ENCODE data around the gene ZNF248. TPM values are rescaled to one million over a fixed set of nuclear protein-coding genes. Genes with fewer than 3 reads are reported as not detected.

Gene ZNF248
- total RNA-seq, 1 donor from 2014 or later: 0.75 TPM

- Mint-ChIP-seq H3K27ac (ENCODE audit: unreplicated experiment) (no peak overlapping the region), H3K36me3 (ENCODE audit: low read depth, unreplicated experiment) (no peaks in the 10 kb centered on the region), H3K9me3 (ENCODE audit: unreplicated experiment) (peaks cover 11% of the 10 kb centered on the region), H3K4me1 (ENCODE audit: low read depth, unreplicated experiment) (no peaks in the 10 kb centered on the region), H3K27me3 (ENCODE audit: low read depth, unreplicated experiment) (no peaks in the 10 kb centered on the region), H3K4me3 (ENCODE audit: unreplicated experiment) (peak overlapping the region; percentile 68)
- peak overlapping the region; percentile 92 for H3K9ac ChIP-seq (ENCODE audit: low read length)
- H3K36me3 ChIP-seq (ENCODE audit: insufficient read depth, low read length): no peaks in the 10 kb centered on the region
- peak overlapping the region; percentile 95 for H3K4me2 ChIP-seq (ENCODE audit: low read length)
- no peaks in the 10 kb centered on the region for H3K9me3 ChIP-seq (ENCODE audit: insufficient read depth, low read depth, low read length)
- TF ChIP-seq CTCF (IDR thresholded peaks at IDR 0.05; ENCODE audit: insufficient read depth, low read depth, low read length) (no peak), EZH2 (IDR thresholded peaks at IDR 0.05; ENCODE audit: insufficient read depth, low read length) (no peak)
- peak overlapping the region; percentile 92 for H2AFZ ChIP-seq (ENCODE audit: low read depth, low read length)
- H3K27ac ChIP-seq (ENCODE audit: low read depth, low read length): peak overlapping the region; percentile 94
- H3K4me3 ChIP-seq (ENCODE audit: insufficient read depth, low read depth, low read length): peak overlapping the region; percentile 81
- peaks cover 6% of the 10 kb centered on the region for H3K4me1 ChIP-seq (ENCODE audit: insufficient read depth, low read length)
- FAIRE-seq (no peak), DNase-seq (ENCODE audit: low read depth) (no peak)
- no peaks in the 10 kb centered on the region for H4K20me1 ChIP-seq (ENCODE audit: insufficient read depth, low read length)
- H3K79me2 ChIP-seq (ENCODE audit: insufficient read depth, low read length): peaks cover 23% of the 10 kb centered on the region
- H3K27me3 ChIP-seq (ENCODE audit: insufficient read depth, low read length): no peaks in the 10 kb centered on the region
These were observed 526 bp downstream of the ZNF248 start for GRCh38 chr10:37856881-37857286.

GRCh38 chr10:37855636-37856035, 1.8 kb downstream of the ZNF248 start:
- TF ChIP-seq CTCF (IDR thresholded peaks at IDR 0.05; ENCODE audit: insufficient read depth, low read depth, low read length): no peak
- no peak for TF ChIP-seq EZH2 (IDR thresholded peaks at IDR 0.05; ENCODE audit: insufficient read depth, low read length)
- peaks cover 26% of the 10 kb centered on the region for H3K79me2 ChIP-seq (ENCODE audit: insufficient read depth, low read length)
- Mint-ChIP-seq H3K27me3 (ENCODE audit: low read depth, unreplicated experiment) (no peaks in the 10 kb centered on the region), H3K9me3 (ENCODE audit: unreplicated experiment) (peaks cover 9% of the 10 kb centered on the region), H3K4me1 (ENCODE audit: low read depth, unreplicated experiment) (no peaks in the 10 kb centered on the region), H3K4me3 (ENCODE audit: unreplicated experiment) (no peak overlapping the region), H3K36me3 (ENCODE audit: low read depth, unreplicated experiment) (no peaks in the 10 kb centered on the region), H3K27ac (ENCODE audit: unreplicated experiment) (no peak overlapping the region)
- H2AFZ ChIP-seq (ENCODE audit: low read depth, low read length): no peak overlapping the region
- no peaks in the 10 kb centered on the region for H3K9me3 ChIP-seq (ENCODE audit: insufficient read depth, low read depth, low read length)
- peaks cover 6% of the 10 kb centered on the region for H3K4me1 ChIP-seq (ENCODE audit: insufficient read depth, low read length)
- H3K27ac ChIP-seq (ENCODE audit: low read depth, low read length): no peak overlapping the region
- H3K9ac ChIP-seq (ENCODE audit: low read length): no peak overlapping the region
- FAIRE-seq (no peak), DNase-seq (ENCODE audit: low read depth) (no peak)
- no peaks in the 10 kb centered on the region for H3K27me3 ChIP-seq (ENCODE audit: insufficient read depth, low read length)
- H3K4me3 ChIP-seq (ENCODE audit: insufficient read depth, low read depth, low read length): no peak overlapping the region
- H3K4me2 ChIP-seq (ENCODE audit: low read length): peak overlapping the region; percentile 95
- no peaks in the 10 kb centered on the region for H4K20me1 ChIP-seq (ENCODE audit: insufficient read depth, low read length)
- no peaks in the 10 kb centered on the region for H3K36me3 ChIP-seq (ENCODE audit: insufficient read depth, low read length)

GRCh38 chr10:37854626-37855025, 2.8 kb downstream of the ZNF248 start:
- no peak for FAIRE-seq
- H3K9me3 Mint-ChIP-seq (ENCODE audit: unreplicated experiment): peaks cover 9% of the 10 kb centered on the region
- Histone ChIP-seq H2AFZ (ENCODE audit: low read depth, low read length) (no peak overlapping the region), H3K9ac (ENCODE audit: low read length) (no peak overlapping the region), H3K4me1 (ENCODE audit: insufficient read depth, low read length) (peaks cover 6% of the 10 kb centered on the region), H3K27ac (ENCODE audit: low read depth, low read length) (no peak overlapping the region), H3K79me2 (ENCODE audit: insufficient read depth, low read length) (peaks cover 26% of the 10 kb centered on the region), H3K4me2 (ENCODE audit: low read length) (no peak overlapping the region), H3K27me3 (ENCODE audit: insufficient read depth, low read length) (no peaks in the 10 kb centered on the region), H3K9me3 (ENCODE audit: insufficient read depth, low read depth, low read length) (no peaks in the 10 kb centered on the region), H4K20me1 (ENCODE audit: insufficient read depth, low read length) (no peaks in the 10 kb centered on the region), H3K4me3 (ENCODE audit: insufficient read depth, low read depth, low read length) (no peak overlapping the region), H3K36me3 (ENCODE audit: insufficient read depth, low read length) (no peaks in the 10 kb centered on the region)
- no peaks in the 10 kb centered on the region for H3K27me3 Mint-ChIP-seq (ENCODE audit: low read depth, unreplicated experiment)
- no peaks in the 10 kb centered on the region for H3K4me1 Mint-ChIP-seq (ENCODE audit: low read depth, unreplicated experiment)
- no peak overlapping the region for H3K27ac Mint-ChIP-seq (ENCODE audit: unreplicated experiment)
- TF ChIP-seq CTCF (IDR thresholded peaks at IDR 0.05; ENCODE audit: insufficient read depth, low read depth, low read length): no peak
- TF ChIP-seq EZH2 (IDR thresholded peaks at IDR 0.05; ENCODE audit: insufficient read depth, low read length): no peak
- H3K4me3 Mint-ChIP-seq (ENCODE audit: unreplicated experiment): no peak overlapping the region
- H3K36me3 Mint-ChIP-seq (ENCODE audit: low read depth, unreplicated experiment): no peaks in the 10 kb centered on the region
- no peak for DNase-seq (ENCODE audit: low read depth)

Measured in astrocyte (in vitro differentiated cells and primary cell).